ENCODE data around the gene SH3GLB2.

Gene SH3GLB2

GRCh38 chr9:129005336-129005997, 22.7 kb downstream of the SH3GLB2 start:
- TF ChIP-seq ZFX (IDR thresholded peaks at IDR 0.05; ENCODE audit: borderline replicate concordance) (no peak), CTCF (IDR thresholded peaks at IDR 0.05) (no peak)
- H3K27ac ChIP-seq = peak overlapping the region; percentile 48

- H3K27ac ChIP-seq = peak overlapping the region; percentile 48; the same call in 1 of the 2 replicates
Measured at GRCh38 chr9:129004173-129004572, 24.0 kb downstream of the SH3GLB2 start.

GRCh38 chr9:129002992-129003391, 25.1 kb downstream of the SH3GLB2 start:
- 0 out of 2 replicates have a peak overlapping the region, but pooled peaks have one; percentile 48 for H3K27ac ChIP-seq
- TF ChIP-seq CTCF (IDR thresholded peaks at IDR 0.05) = no peak
- TF ChIP-seq ZFX (IDR thresholded peaks at IDR 0.05; ENCODE audit: borderline replicate concordance) = no peak

- no peak for TF ChIP-seq ZFX (IDR thresholded peaks at IDR 0.05; ENCODE audit: borderline replicate concordance)
- no peak for TF ChIP-seq CTCF (IDR thresholded peaks at IDR 0.05)
- no peak overlapping the region for H3K27ac ChIP-seq
Measured at GRCh38 chr9:129001504-129002325, 26.4 kb downstream of the SH3GLB2 start.

- TF ChIP-seq CTCF (IDR thresholded peaks at IDR 0.05) (no peak), ZFX (IDR thresholded peaks at IDR 0.05; ENCODE audit: borderline replicate concordance) (no peak)
- H3K27ac ChIP-seq = no peak overlapping the region
Measured at GRCh38 chr9:128999581-129000206, 28.4 kb downstream of the SH3GLB2 start.

GRCh38 chr9:128998462-128998861, 29.7 kb downstream of the SH3GLB2 start:
- no peak overlapping the region for H3K27ac ChIP-seq
- TF ChIP-seq ZFX (IDR thresholded peaks at IDR 0.05; ENCODE audit: borderline replicate concordance) = no peak
- no peak for TF ChIP-seq CTCF (IDR thresholded peaks at IDR 0.05)

GRCh38 chr9:128995791-128996190, 32.3 kb downstream of the SH3GLB2 start:
- TF ChIP-seq CTCF (IDR thresholded peaks at IDR 0.05) (no peak), ZFX (IDR thresholded peaks at IDR 0.05; ENCODE audit: borderline replicate concordance) (no peak)
- no peak overlapping the region for H3K27ac ChIP-seq

Data from 22Rv1 (cell line).